Heart left ventricle (tissue), 13 donors: ENCODE measurements around the gene ADAMTSL2.

Source experiments
- POLR2A ChIP-seq, 2 donors: fragments of 450-650 bp; IDR thresholded peaks; one replicate each; pipeline ENCODE4 v1.6.1; 2017; ENCODE audit warnings: antibody characterized with exemption in 2 of 2, mild to moderate bottlenecking in 2 of 2, moderate library complexity in 2 of 2
- TF ChIP-seq, protein P1 (sequence below), 12 donors: fragments of 200-600 bp; sonication (generic) in 4 of 12; IDR thresholded peaks; one replicate each; pipeline versions ENCODE4 v1.5.0 to v1.8.0; 2018 to 2022; ENCODE audit warnings: antibody characterized with exemption in 12 of 12, mild to moderate bottlenecking in 5 of 12
- donor health status: ischemic (EF 13 %, LVEDD 7.1; RV severe dilation, severe dysfunction).
- donor health status: DM: no; HTN: yes; CAD: no.
- donor health status: DM: no; HTN: no; CAD: no.
- donor health status: ischemic (EF 25% LVEDD 6.9; RV normal size, moderate dysfunction).
- donor health status: ischemic (EF 25% LVEDD 5.7; RV mildly dilated, moderate dysfunction).
- donor health status: ischemic (EF 35%, LVEDD 5.7; RV mildly dilated, moderate dysfunction).
- donor health status: nonischemic (EF 11% LVEDD 7.7; RV severe dilation, severe dysfunction).
- donor health status: DM: yes; HTN: yes; CAD: no.
- donor health status: PGD.
- donor health status: ischemic (EF 29% LVEDD 5.4; RV normal size, mild dysfunction).
- donor health status: nonischemic (EF 23%, LVEDD 6.1; RV moderate dilation, normal function).

GRCh38 chr9:133568186-133568585 lies 33.7 kb downstream of the ADAMTSL2 start:
- TF ChIP-seq POLR2A (IDR thresholded peaks at IDR 0.05): no peak
- TF ChIP-seq, protein P1, sequence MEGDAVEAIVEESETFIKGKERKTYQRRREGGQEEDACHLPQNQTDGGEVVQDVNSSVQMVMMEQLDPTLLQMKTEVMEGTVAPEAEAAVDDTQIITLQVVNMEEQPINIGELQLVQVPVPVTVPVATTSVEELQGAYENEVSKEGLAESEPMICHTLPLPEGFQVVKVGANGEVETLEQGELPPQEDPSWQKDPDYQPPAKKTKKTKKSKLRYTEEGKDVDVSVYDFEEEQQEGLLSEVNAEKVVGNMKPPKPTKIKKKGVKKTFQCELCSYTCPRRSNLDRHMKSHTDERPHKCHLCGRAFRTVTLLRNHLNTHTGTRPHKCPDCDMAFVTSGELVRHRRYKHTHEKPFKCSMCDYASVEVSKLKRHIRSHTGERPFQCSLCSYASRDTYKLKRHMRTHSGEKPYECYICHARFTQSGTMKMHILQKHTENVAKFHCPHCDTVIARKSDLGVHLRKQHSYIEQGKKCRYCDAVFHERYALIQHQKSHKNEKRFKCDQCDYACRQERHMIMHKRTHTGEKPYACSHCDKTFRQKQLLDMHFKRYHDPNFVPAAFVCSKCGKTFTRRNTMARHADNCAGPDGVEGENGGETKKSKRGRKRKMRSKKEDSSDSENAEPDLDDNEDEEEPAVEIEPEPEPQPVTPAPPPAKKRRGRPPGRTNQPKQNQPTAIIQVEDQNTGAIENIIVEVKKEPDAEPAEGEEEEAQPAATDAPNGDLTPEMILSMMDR (IDR thresholded peaks at IDR 0.05): no peak
